Neural progenitor cell (in vitro differentiated cells): Measurements from ENCODE around the gene CCDC88A. TPM values are rescaled to one million over a fixed set of nuclear protein-coding genes. Genes with fewer than 3 reads are reported as not detected.

Source experiments
- DNase-seq: peaks from one replicate; pipeline ENCODE4 v3.0.0-alpha.2; 2016; ENCODE audit warnings: low spot score
- H2AFZ ChIP-seq: fragments of 200-600 bp; sonication (generic); replicated peaks from 2 replicates; pipeline ENCODE4 v1.6.1; 2016; ENCODE audit warnings: antibody characterized with exemption
- H3F3A ChIP-seq: fragments of 200-600 bp; sonication (generic); 2 replicates; pipeline ENCODE4 v1.6.1; 2016; ENCODE audit warnings: antibody characterized with exemption, low read depth
- H3K27ac ChIP-seq: fragments of 200-600 bp; sonication (generic); 2 replicates; pipeline ENCODE4 v1.5.1; 2016; ENCODE audit warnings: mild to moderate bottlenecking
- H3K27me3 ChIP-seq: fragments of 200-600 bp; sonication (generic); 2 replicates; pipeline ENCODE4 v1.6.1; 2016; ENCODE audit warnings: mild to moderate bottlenecking, moderate library complexity
- H3K36me3 ChIP-seq: fragments of 200-600 bp; sonication (generic); 2 replicates; pipeline ENCODE4 v1.5.1; 2016
- H3K4me1 ChIP-seq: fragments of 200-600 bp; sonication (generic); 2 replicates; pipeline ENCODE4 v1.6.1; 2016; ENCODE audit warnings: mixed run types
- H3K4me2 ChIP-seq: fragments of 200-600 bp; sonication (generic); 2 replicates; pipeline ENCODE4 v1.6.1; 2016
- H3K4me3 ChIP-seq: fragments of 200-600 bp; sonication (generic); 2 replicates; pipeline ENCODE4 v1.5.1; 2016
- H3K79me2 ChIP-seq: fragments of 200-600 bp; sonication (generic); 2 replicates; pipeline ENCODE4 v1.6.1; 2016; ENCODE audit warnings: low read depth
- H3K9ac ChIP-seq: fragments of 200-600 bp; sonication (generic); 2 replicates; pipeline ENCODE4 v1.6.1; 2016
- H3K9me3 ChIP-seq: fragments of 200-600 bp; sonication (generic); 2 replicates; pipeline ENCODE4 v1.5.1; 2016; ENCODE audit warnings: low read depth
- H4K20me1 ChIP-seq: fragments of 200-600 bp; sonication (generic); 2 replicates; pipeline ENCODE4 v1.6.1; 2016; ENCODE audit warnings: low read depth
- H3K27ac Mint-ChIP-seq: 3 replicates; pipeline ENCODE4 v1.8.0; 2021; ENCODE audit warnings: mixed read lengths
- H3K27me3 Mint-ChIP-seq: 2 replicates; pipeline ENCODE4 v1.8.0; 2022; ENCODE audit warnings: low read depth, mild to moderate bottlenecking, inconsistent platforms, moderate library complexity, mixed read lengths; ENCODE audit not compliant: insufficient read depth
- H3K36me3 Mint-ChIP-seq: 3 replicates; pipeline ENCODE4 v1.8.0; 2021; ENCODE audit warnings: mixed read lengths
- H3K4me1 Mint-ChIP-seq: 3 replicates; pipeline ENCODE4 v1.8.0; 2021; ENCODE audit warnings: mixed read lengths
- H3K4me3 Mint-ChIP-seq: 3 replicates; pipeline ENCODE4 v1.8.0; 2021; ENCODE audit warnings: mild to moderate bottlenecking, moderate library complexity, mixed read lengths
- H3K9me3 Mint-ChIP-seq: 3 replicates; pipeline ENCODE4 v1.8.0; 2020; ENCODE audit warnings: mixed read lengths
- EZH2 ChIP-seq: fragments of 200-600 bp; sonication (generic); IDR thresholded peaks from 2 replicates; pipeline ENCODE4 v1.6.1; 2017; ENCODE audit warnings: antibody characterized with exemption, mild to moderate bottlenecking, moderate library complexity
- EZH2phosphoT487 ChIP-seq: fragments of 200-600 bp; sonication (generic); IDR thresholded peaks from 2 replicates; pipeline ENCODE4 v1.6.1; 2017; ENCODE audit warnings: antibody characterized with exemption
- total RNA-seq: library from RNA; depleted of rRNA; stranded (reverse); fragments of >200 nt; gene quantifications from 2 replicates; pipeline ENCODE4 v1.2.3, GENCODE V29; 2015; ENCODE audit warnings: low replicate concordance
- TF ChIP-seq, protein P1 (sequence below): fragments of 200-600 bp; sonication (generic); IDR thresholded peaks from 2 replicates; pipeline ENCODE4 v1.5.1; 2017; ENCODE audit warnings: antibody characterized with exemption, mild to moderate bottlenecking

CCDC88A gene
- total RNA-seq, 1 donor from 2014 or later, result 182 TPM

DNA sequence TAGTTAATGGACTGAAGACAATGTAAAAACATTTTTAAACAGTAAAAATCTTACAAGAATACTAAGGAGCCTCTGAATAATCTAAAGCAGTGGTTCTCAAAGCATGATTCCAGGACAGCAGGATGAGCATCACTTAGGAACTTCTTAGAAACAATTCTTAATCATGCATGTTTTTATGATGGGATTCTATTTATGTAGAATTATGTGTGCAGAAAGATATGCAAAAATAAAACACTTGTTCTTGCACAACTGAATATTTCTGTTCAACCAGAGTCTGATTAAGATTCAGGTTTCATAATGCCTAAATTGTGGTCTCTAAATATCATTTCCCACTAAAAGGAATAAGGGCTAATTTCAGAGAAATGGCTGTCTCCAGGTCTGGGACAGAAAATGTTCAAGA, 81.4 kb downstream of the CCDC88A start:
- no peaks in the 10 kb centered on the region for H3K9me3 Mint-ChIP-seq
- no peak overlapping the region for H3K9ac ChIP-seq
- no peak overlapping the region for H3K4me3 Mint-ChIP-seq
- no peak overlapping the region for H3K27ac Mint-ChIP-seq
- no peaks in the 10 kb centered on the region for H3K79me2 ChIP-seq
- peaks cover 29% of the 10 kb centered on the region for H3K36me3 ChIP-seq
- peaks cover 4% of the 10 kb centered on the region for H3K36me3 Mint-ChIP-seq
- H3K4me1 ChIP-seq, result no peaks in the 10 kb centered on the region
- H3K9me3 ChIP-seq, result no peaks in the 10 kb centered on the region
- H3K27me3 ChIP-seq, result no peaks in the 10 kb centered on the region
- TF ChIP-seq EZH2phosphoT487 (no peak), EZH2 (no peak)
- TF ChIP-seq, protein P1, sequence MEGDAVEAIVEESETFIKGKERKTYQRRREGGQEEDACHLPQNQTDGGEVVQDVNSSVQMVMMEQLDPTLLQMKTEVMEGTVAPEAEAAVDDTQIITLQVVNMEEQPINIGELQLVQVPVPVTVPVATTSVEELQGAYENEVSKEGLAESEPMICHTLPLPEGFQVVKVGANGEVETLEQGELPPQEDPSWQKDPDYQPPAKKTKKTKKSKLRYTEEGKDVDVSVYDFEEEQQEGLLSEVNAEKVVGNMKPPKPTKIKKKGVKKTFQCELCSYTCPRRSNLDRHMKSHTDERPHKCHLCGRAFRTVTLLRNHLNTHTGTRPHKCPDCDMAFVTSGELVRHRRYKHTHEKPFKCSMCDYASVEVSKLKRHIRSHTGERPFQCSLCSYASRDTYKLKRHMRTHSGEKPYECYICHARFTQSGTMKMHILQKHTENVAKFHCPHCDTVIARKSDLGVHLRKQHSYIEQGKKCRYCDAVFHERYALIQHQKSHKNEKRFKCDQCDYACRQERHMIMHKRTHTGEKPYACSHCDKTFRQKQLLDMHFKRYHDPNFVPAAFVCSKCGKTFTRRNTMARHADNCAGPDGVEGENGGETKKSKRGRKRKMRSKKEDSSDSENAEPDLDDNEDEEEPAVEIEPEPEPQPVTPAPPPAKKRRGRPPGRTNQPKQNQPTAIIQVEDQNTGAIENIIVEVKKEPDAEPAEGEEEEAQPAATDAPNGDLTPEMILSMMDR, result no peak
- H2AFZ ChIP-seq, result no peak overlapping the region
- no peaks in the 10 kb centered on the region for H3K27me3 Mint-ChIP-seq
- H3F3A ChIP-seq, result peaks cover 13% of the 10 kb centered on the region
- no peak overlapping the region for H3K4me3 ChIP-seq
- H3K27ac ChIP-seq, result no peak overlapping the region
- H3K4me2 ChIP-seq, result no peak overlapping the region
- H4K20me1 ChIP-seq, result no peaks in the 10 kb centered on the region
- no peaks in the 10 kb centered on the region for H3K4me1 Mint-ChIP-seq
- DNase-seq, result no peak

DNA sequence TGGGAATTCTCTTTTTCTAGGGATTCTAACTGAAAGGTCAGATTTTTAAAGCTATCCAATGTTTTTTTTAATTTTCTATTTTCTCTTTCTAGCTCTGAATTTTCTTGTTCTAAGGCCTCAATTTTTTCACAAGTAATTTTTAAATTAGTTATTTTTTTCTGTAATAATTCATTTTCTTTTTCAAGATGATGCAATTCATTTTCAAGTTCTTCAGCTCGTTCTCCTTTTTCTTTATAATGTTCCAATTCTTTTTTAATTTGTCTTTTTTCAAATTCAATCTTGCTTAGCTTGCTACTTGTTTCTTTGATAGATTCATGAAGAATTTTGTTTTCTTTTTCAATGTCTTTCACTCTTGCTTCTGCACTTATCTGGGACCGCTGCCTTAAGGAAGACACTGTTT, 84.9 kb downstream of the CCDC88A start:
- Histone ChIP-seq H3F3A (peaks cover 10% of the 10 kb centered on the region), H4K20me1 (no peaks in the 10 kb centered on the region), H3K27ac (no peak overlapping the region), H3K27me3 (no peaks in the 10 kb centered on the region), H3K4me3 (no peak overlapping the region), H3K4me1 (no peaks in the 10 kb centered on the region), H3K9me3 (no peaks in the 10 kb centered on the region), H3K79me2 (no peaks in the 10 kb centered on the region), H3K36me3 (peaks cover 31% of the 10 kb centered on the region), H3K9ac (no peak overlapping the region), H3K4me2 (no peak overlapping the region), H2AFZ (no peak overlapping the region)
- Mint-ChIP-seq H3K9me3 (no peaks in the 10 kb centered on the region), H3K27ac (no peak overlapping the region), H3K4me3 (no peak overlapping the region), H3K36me3 (peaks cover 6% of the 10 kb centered on the region), H3K4me1 (no peaks in the 10 kb centered on the region), H3K27me3 (no peaks in the 10 kb centered on the region)
- no peak for DNase-seq
- no peak for TF ChIP-seq EZH2
- TF ChIP-seq, protein P1, result no peak

DNA sequence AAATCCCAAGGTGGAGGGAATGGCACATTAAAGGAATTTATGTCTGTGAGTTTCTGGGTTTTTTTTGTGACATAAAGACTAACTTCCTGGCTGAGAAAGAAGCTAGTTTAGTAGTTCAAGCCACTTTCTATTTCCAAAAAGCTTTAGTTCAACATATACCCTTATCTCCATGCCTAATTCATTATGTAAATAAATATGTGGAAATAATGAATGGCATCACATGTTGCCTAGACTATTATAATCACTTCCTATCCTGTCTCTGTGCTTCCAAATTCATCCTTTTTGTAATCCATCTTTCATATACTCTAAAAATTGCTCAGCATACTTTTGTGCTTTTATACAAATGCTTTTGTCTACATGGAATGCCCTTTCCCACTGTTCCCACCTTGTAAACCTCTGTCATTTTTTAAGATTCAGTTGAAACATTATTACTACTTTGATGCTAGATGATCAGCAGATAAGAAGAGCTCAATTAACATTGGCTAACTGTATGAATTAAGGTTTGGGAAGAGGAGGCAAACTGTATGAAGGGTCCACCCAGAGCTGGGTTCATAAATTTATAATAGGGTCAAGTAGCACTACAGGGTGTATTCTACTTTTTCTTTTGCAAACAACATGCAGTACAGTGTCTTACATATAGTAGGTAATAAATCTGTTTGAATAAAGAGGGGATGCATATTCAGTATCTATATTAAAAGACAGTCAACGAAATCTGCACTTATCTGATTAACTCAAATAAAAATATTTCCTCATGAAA, 88.9 kb downstream of the CCDC88A start:
- peaks cover 24% of the 10 kb centered on the region for H3K36me3 Mint-ChIP-seq
- H3K27me3 Mint-ChIP-seq, result no peaks in the 10 kb centered on the region
- H3K4me1 Mint-ChIP-seq, result no peaks in the 10 kb centered on the region
- H3K4me2 ChIP-seq, result no peak overlapping the region
- H3K4me3 Mint-ChIP-seq, result no peak overlapping the region
- TF ChIP-seq, protein P1, result no peak
- TF ChIP-seq EZH2phosphoT487 (no peak), EZH2 (no peak)
- H3K9ac ChIP-seq, result no peak overlapping the region
- H3K27ac ChIP-seq, result no peak overlapping the region
- no peaks in the 10 kb centered on the region for H3F3A ChIP-seq
- H3K36me3 ChIP-seq, result peaks cover 26% of the 10 kb centered on the region
- no peaks in the 10 kb centered on the region for H3K9me3 Mint-ChIP-seq
- no peak overlapping the region for H2AFZ ChIP-seq
- H3K4me1 ChIP-seq, result no peaks in the 10 kb centered on the region
- H3K9me3 ChIP-seq, result no peaks in the 10 kb centered on the region
- no peaks in the 10 kb centered on the region for H3K27me3 ChIP-seq
- no peak overlapping the region for H3K4me3 ChIP-seq
- no peak for DNase-seq
- no peaks in the 10 kb centered on the region for H3K79me2 ChIP-seq
- no peaks in the 10 kb centered on the region for H4K20me1 ChIP-seq
- H3K27ac Mint-ChIP-seq, result no peak overlapping the region
